Mesenteric fat pad (tissue), 1 donor: Measurements from ENCODE around the gene COL20A1. TPM values are rescaled to one million over a fixed set of nuclear protein-coding genes. Genes with fewer than 3 reads are reported as not detected.

ENCODE experiments used
- DNase-seq: peaks from one replicate; pipeline ENCODE4 v3.0.0-alpha.2; 2020; ENCODE audit warnings: low spot score
- total RNA-seq: library from RNA; stranded (reverse); fragmentation: NEBNext Ultra II Directional; extraction: Animal tissue kit (Norgen Biotek cat#: 25700); gene quantifications from one replicate; pipeline ENCODE4 v1.2.1, GENCODE V29; 2021
- donor health status: DM: yes; HTN: yes; CAD: no.

COL20A1 gene
- total RNA-seq, 1 donor from 2014 or later, result not detected

GRCh38 chr20:63359937-63360849, 67.2 kb downstream of the COL20A1 start:
- DNase-seq, result no peak

GRCh38 chr20:63360850-63361518, 68.0 kb downstream of the COL20A1 start, which contains the start of gene CHRNA4:
Gene CHRNA4 (minus strand): TSS chr20:63361349. CDS start chr20:63361165, 184 bp downstream.
- DNase-seq, result no peak

- no peak for DNase-seq
Observed at GRCh38 chr20:63361519-63362435, 68.8 kb downstream of the COL20A1 start.

GRCh38 chr20:63362436-63363009, 69.5 kb downstream of the COL20A1 start:
- no peak for DNase-seq

- DNase-seq, result no peak
Observed at GRCh38 chr20:63363013-63363957, 70.3 kb downstream of the COL20A1 start.

- DNase-seq, result no peak
Observed at GRCh38 chr20:63363981-63364561, 71.1 kb downstream of the COL20A1 start.

- DNase-seq, result no peak
Observed at GRCh38 chr20:63364801-63365585, 72.0 kb downstream of the COL20A1 start.

- DNase-seq, result no peak
Observed at GRCh38 chr20:63365601-63366389, 72.8 kb downstream of the COL20A1 start.

- DNase-seq, result no peak
Observed at GRCh38 chr20:63366390-63367365, 73.7 kb downstream of the COL20A1 start.

- DNase-seq, result no peak
Observed at GRCh38 chr20:63367446-63368055, 74.6 kb downstream of the COL20A1 start.

- no peak for DNase-seq
Observed at GRCh38 chr20:63368151-63368550, 75.2 kb downstream of the COL20A1 start.

- DNase-seq, result no peak
Observed at GRCh38 chr20:63369024-63369530, 76.1 kb downstream of the COL20A1 start.

- DNase-seq, result no peak
Observed at GRCh38 chr20:63369724-63370617, 77.0 kb downstream of the COL20A1 start.

- no peak for DNase-seq
Observed at GRCh38 chr20:63370618-63371187, 77.7 kb downstream of the COL20A1 start.
